ENCODE measurements around the gene TTLL6.

The TTLL6 gene

DNA sequence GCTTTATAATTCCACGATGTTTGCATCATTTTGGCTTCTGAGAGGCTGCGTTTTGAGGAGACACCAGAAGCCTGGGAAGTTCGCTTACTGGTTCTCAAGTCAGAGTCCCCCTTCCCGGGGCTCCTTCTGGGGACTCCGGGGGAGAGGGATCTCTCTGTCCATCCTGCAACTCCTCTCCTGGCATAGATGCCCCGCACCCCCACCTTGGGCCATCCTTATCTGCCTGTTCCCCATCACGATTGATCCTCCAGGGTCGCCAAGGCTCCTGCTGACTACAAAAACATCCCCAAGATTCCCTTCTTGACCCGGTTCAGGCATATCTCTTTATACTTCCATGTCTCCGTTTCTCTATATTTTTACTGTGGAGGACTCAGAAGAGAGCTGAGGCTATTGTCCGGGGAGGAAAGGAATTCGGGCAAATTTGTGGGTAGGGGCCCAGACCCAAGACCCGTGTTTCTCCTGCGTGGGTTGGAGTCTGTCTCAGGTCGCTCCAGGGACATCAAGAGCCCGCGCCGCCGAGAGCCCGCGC lies 70.0 kb downstream of the TTLL6 start:
- Histone ChIP-seq H3K79me2 (ENCODE audit: control insufficient read depth, low read length) (no peaks in the 10 kb centered on the region), H3K4me2 (ENCODE audit: low read length) (no peak overlapping the region), H3K9me3 (ENCODE audit: control insufficient read depth, insufficient read depth, low read length) (no peaks in the 10 kb centered on the region), H3K27me3 (ENCODE audit: control insufficient read depth, low read length) (peaks cover 71% of the 10 kb centered on the region), H3K4me3 (ENCODE audit: low read length) (no peak overlapping the region), H4K20me1 (ENCODE audit: control insufficient read depth, insufficient read depth, low read depth, low read length) (no peaks in the 10 kb centered on the region), H3F3A (ENCODE audit: control insufficient read depth, insufficient read depth) (no peaks in the 10 kb centered on the region), H3K4me1 (ENCODE audit: control insufficient read depth, low read length) (no peaks in the 10 kb centered on the region), H3K9me2 (replicated peaks; ENCODE audit: control insufficient read depth, low read length) (no peaks in the 10 kb centered on the region), H3K27ac (ENCODE audit: low read depth, low read length) (no peak overlapping the region), H3K36me3 (ENCODE audit: control insufficient read depth, low read length) (no peaks in the 10 kb centered on the region)
- TF ChIP-seq, protein P1, sequence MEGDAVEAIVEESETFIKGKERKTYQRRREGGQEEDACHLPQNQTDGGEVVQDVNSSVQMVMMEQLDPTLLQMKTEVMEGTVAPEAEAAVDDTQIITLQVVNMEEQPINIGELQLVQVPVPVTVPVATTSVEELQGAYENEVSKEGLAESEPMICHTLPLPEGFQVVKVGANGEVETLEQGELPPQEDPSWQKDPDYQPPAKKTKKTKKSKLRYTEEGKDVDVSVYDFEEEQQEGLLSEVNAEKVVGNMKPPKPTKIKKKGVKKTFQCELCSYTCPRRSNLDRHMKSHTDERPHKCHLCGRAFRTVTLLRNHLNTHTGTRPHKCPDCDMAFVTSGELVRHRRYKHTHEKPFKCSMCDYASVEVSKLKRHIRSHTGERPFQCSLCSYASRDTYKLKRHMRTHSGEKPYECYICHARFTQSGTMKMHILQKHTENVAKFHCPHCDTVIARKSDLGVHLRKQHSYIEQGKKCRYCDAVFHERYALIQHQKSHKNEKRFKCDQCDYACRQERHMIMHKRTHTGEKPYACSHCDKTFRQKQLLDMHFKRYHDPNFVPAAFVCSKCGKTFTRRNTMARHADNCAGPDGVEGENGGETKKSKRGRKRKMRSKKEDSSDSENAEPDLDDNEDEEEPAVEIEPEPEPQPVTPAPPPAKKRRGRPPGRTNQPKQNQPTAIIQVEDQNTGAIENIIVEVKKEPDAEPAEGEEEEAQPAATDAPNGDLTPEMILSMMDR (IDR thresholded peaks at IDR 0.05; ENCODE audit: low read depth, low read length, poor library complexity, severe bottlenecking), result no peak
- no peak for TF ChIP-seq EZH2phosphoT487 (IDR thresholded peaks at IDR 0.05; ENCODE audit: borderline replicate concordance, low read length)

DNA sequence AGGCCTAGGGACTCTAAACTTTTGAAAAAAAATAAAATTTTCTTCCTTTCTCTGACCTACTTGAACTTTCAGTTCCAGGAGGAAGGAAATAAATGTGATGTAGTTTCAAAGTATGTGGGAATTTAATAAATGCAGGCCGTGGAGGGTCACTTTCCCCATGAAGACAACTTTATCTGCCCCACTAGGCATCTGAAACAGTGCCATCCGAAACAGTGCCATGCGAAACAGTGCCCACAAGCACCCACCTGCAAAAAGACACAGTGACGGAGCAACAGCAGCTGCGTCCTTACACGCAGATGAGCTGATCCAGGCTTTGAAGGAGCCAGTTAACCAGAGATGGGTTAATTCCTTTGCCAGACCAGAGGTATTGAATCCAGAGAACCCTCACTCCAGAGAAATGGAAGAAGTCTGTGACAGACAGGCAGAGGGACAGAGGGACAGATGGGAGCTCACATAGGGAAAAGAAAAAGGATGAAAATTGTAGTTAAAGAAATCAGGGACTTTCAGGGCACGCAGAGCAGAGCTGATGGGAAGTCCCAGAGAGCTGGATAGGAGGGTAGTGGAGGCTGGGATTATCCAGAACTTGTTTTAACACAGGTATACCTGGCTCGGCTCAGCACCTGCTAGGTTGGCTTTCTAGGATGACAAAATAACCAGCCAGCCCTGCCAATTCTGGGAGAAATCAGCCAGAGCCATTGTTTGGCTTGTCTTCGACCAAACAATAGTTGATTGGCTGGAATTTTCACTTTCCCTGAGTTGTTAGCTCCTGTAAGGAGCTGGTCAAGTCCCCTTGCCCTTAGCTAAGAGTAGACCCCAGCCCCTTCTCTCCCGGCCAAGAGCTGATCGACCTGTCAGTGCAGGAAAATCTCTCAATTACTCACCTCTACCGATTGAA lies 71.4 kb downstream of the TTLL6 start:
- TF ChIP-seq, protein P1 (IDR thresholded peaks at IDR 0.05; ENCODE audit: low read depth, low read length, poor library complexity, severe bottlenecking), result no peak
- TF ChIP-seq EZH2phosphoT487 (IDR thresholded peaks at IDR 0.05; ENCODE audit: borderline replicate concordance, low read length), result no peak
- peaks cover 70% of the 10 kb centered on the region for H3K27me3 ChIP-seq (ENCODE audit: control insufficient read depth, low read length)
- H3K4me1 ChIP-seq (ENCODE audit: control insufficient read depth, low read length), result no peaks in the 10 kb centered on the region
- H4K20me1 ChIP-seq (ENCODE audit: control insufficient read depth, insufficient read depth, low read depth, low read length), result no peaks in the 10 kb centered on the region
- no peaks in the 10 kb centered on the region for H3K9me2 ChIP-seq (replicated peaks; ENCODE audit: control insufficient read depth, low read length)
- no peak overlapping the region for H3K27ac ChIP-seq (ENCODE audit: low read depth, low read length)
- no peaks in the 10 kb centered on the region for H3K36me3 ChIP-seq (ENCODE audit: control insufficient read depth, low read length)
- no peaks in the 10 kb centered on the region for H3K79me2 ChIP-seq (ENCODE audit: control insufficient read depth, low read length)
- no peaks in the 10 kb centered on the region for H3F3A ChIP-seq (ENCODE audit: control insufficient read depth, insufficient read depth)
- H3K4me2 ChIP-seq (ENCODE audit: low read length), result no peak overlapping the region
- no peaks in the 10 kb centered on the region for H3K9me3 ChIP-seq (ENCODE audit: control insufficient read depth, insufficient read depth, low read length)
- no peak overlapping the region for H3K4me3 ChIP-seq (ENCODE audit: low read length)

DNA sequence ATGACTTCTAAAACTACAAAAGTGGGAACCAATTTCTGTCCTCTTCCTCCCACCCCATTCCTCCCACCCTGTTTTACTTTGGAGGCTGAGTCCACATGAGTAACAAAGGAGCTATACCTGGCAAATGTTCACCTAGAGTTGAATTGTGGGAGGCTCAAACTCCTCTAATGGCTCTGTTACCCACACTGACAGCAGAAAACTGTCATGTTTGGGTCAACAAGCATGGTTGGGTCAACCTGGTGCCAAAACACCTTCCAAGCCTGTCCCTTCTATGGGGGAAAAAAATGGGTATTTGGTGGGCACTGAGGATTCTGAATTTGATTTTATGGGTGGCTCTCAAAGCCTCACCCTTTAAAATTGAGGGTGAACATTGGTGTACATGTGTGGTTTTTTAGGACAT lies 76.5 kb downstream of the TTLL6 start:
- TF ChIP-seq, protein P1 (IDR thresholded peaks at IDR 0.05; ENCODE audit: low read depth, low read length, poor library complexity, severe bottlenecking), result no peak
- no peak for TF ChIP-seq EZH2phosphoT487 (IDR thresholded peaks at IDR 0.05; ENCODE audit: borderline replicate concordance, low read length)
- Histone ChIP-seq H3F3A (ENCODE audit: control insufficient read depth, insufficient read depth) (no peaks in the 10 kb centered on the region), H4K20me1 (ENCODE audit: control insufficient read depth, insufficient read depth, low read depth, low read length) (no peaks in the 10 kb centered on the region), H3K27ac (ENCODE audit: low read depth, low read length) (no peak overlapping the region), H3K36me3 (ENCODE audit: control insufficient read depth, low read length) (no peaks in the 10 kb centered on the region), H3K4me1 (ENCODE audit: control insufficient read depth, low read length) (no peaks in the 10 kb centered on the region), H3K4me3 (ENCODE audit: low read length) (no peak overlapping the region), H3K9me3 (ENCODE audit: control insufficient read depth, insufficient read depth, low read length) (no peaks in the 10 kb centered on the region), H3K27me3 (ENCODE audit: control insufficient read depth, low read length) (peaks cover 62% of the 10 kb centered on the region), H3K9me2 (replicated peaks; ENCODE audit: control insufficient read depth, low read length) (no peaks in the 10 kb centered on the region), H3K79me2 (ENCODE audit: control insufficient read depth, low read length) (no peaks in the 10 kb centered on the region), H3K4me2 (ENCODE audit: low read length) (no peak overlapping the region)

All from DOHH2 (cell line).